ENCODE data around the gene KDM4B. TPM values are rescaled to one million over a fixed set of nuclear protein-coding genes. Genes with fewer than 3 reads are reported as not detected.

KDM4B gene
- total and polyA plus RNA-seq, 10 of the 15 experiments (the other 5 are each of a cell fraction or from before 2014, with no cell fraction given): 0.47 to 49.6 (median 16.2) TPM

GRCh38 chr19:5030136-5030820 is 61.4 kb downstream of the KDM4B start (continued):
- no peak for TF ChIP-seq E4F1 (IDR thresholded peaks at IDR 0.05; ENCODE audit: borderline replicate concordance, partially characterized antibody)
- TF ChIP-seq ASH2L (IDR thresholded peaks at IDR 0.05; ENCODE audit: borderline replicate concordance, low read depth): no peak
- no peak for TF ChIP-seq EZH2 (IDR thresholded peaks at IDR 0.05; ENCODE audit: borderline replicate concordance, control insufficient read depth, low read depth, low read length)
- TF ChIP-seq BCL3 (IDR thresholded peaks at IDR 0.05; ENCODE audit: borderline replicate concordance, insufficient read depth, low read depth, low read length, poor library complexity, severe bottlenecking): no peak
- TF ChIP-seq SREBF2 (IDR thresholded peaks at IDR 0.05; ENCODE audit: low read length): no peak
- TF ChIP-seq MEF2B (IDR thresholded peaks at IDR 0.05; ENCODE audit: partially characterized antibody, poor library complexity, severe bottlenecking): no peak
- TF ChIP-seq POLR2AphosphoS5 (IDR thresholded peaks at IDR 0.05; ENCODE audit: low read length): no peak
- no peak for TF ChIP-seq CBX5 (IDR thresholded peaks at IDR 0.05; ENCODE audit: low read depth)
- no peak for TF ChIP-seq ZBED1 (IDR thresholded peaks at IDR 0.05; ENCODE audit: borderline replicate concordance)
- TF ChIP-seq PRDM15 (CRISPR knock-in tag; IDR thresholded peaks at IDR 0.05): no peak
- no peak for TF ChIP-seq BMI1 (IDR thresholded peaks at IDR 0.05; ENCODE audit: borderline replicate concordance)
- TF ChIP-seq, protein P1, sequence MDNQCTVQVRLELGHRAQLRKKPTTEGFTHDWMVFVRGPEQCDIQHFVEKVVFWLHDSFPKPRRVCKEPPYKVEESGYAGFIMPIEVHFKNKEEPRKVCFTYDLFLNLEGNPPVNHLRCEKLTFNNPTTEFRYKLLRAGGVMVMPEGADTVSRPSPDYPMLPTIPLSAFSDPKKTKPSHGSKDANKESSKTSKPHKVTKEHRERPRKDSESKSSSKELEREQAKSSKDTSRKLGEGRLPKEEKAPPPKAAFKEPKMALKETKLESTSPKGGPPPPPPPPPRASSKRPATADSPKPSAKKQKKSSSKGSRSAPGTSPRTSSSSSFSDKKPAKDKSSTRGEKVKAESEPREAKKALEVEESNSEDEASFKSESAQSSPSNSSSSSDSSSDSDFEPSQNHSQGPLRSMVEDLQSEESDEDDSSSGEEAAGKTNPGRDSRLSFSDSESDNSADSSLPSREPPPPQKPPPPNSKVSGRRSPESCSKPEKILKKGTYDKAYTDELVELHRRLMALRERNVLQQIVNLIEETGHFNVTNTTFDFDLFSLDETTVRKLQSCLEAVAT (IDR thresholded peaks at IDR 0.05): no peak
- no peak for TF ChIP-seq TCF7 (IDR thresholded peaks at IDR 0.05; ENCODE audit: borderline replicate concordance)

Data from GM12878 (cell line).